Stimulated activated naive B cell treated with anti-CD40 and anti-IgM and Interleukin-4, amounts not matched to agents 10 μg/mL and 1 μg/mL and 100 μg/mL, for 72 hours (primary cell): ENCODE data around the gene ZNF444.
A peak's percentile ranks its signal among the peaks of the same experiment; 100 is the strongest.
"Not testable (repeated sequence)": the region's sequence is repeated elsewhere in the genome, so short reads cannot be mapped to it uniquely, and the experiment has no call there.

Experiments used
- ATAC-seq, 2 donors: fragments of 150-1000 bp; cut with Tn5 transposase; replicated peaks; 2 replicates each; pipeline ENCODE4 v1.10.0; 2021; ENCODE audit warnings: moderate library complexity in 1 of 2
- DNase-seq: peaks from one replicate; pipeline ENCODE4 v3.0.0; 2021
- H3K27ac Mint-ChIP-seq: one replicate; pipeline ENCODE4 v1.8.0; 2022; ENCODE audit warnings: mild to moderate bottlenecking, mixed read lengths
- H3K27me3 Mint-ChIP-seq, 2 donors: one replicate each; pipeline ENCODE4 v1.8.0; 2022; ENCODE audit warnings: mixed read lengths in 2 of 2
- H3K36me3 Mint-ChIP-seq, 2 donors: one replicate each; pipeline ENCODE4 v1.8.0; 2022; ENCODE audit warnings: mixed read lengths in 2 of 2, mild to moderate bottlenecking in 1 of 2
- H3K4me1 Mint-ChIP-seq, 2 donors: one replicate each; pipeline ENCODE4 v1.8.0; 2022; ENCODE audit warnings: mixed read lengths in 2 of 2, mild to moderate bottlenecking in 1 of 2
- H3K4me3 Mint-ChIP-seq, 2 donors: one replicate each; pipeline ENCODE4 v1.8.0; 2022; ENCODE audit warnings: mild to moderate bottlenecking in 2 of 2, mixed read lengths in 2 of 2, moderate library complexity in 1 of 2
- H3K9me3 Mint-ChIP-seq, 2 donors: one replicate each; pipeline ENCODE4 v1.8.0; 2022; ENCODE audit warnings: mixed read lengths in 2 of 2, mild to moderate bottlenecking in 1 of 2

ZNF444 gene

DNA sequence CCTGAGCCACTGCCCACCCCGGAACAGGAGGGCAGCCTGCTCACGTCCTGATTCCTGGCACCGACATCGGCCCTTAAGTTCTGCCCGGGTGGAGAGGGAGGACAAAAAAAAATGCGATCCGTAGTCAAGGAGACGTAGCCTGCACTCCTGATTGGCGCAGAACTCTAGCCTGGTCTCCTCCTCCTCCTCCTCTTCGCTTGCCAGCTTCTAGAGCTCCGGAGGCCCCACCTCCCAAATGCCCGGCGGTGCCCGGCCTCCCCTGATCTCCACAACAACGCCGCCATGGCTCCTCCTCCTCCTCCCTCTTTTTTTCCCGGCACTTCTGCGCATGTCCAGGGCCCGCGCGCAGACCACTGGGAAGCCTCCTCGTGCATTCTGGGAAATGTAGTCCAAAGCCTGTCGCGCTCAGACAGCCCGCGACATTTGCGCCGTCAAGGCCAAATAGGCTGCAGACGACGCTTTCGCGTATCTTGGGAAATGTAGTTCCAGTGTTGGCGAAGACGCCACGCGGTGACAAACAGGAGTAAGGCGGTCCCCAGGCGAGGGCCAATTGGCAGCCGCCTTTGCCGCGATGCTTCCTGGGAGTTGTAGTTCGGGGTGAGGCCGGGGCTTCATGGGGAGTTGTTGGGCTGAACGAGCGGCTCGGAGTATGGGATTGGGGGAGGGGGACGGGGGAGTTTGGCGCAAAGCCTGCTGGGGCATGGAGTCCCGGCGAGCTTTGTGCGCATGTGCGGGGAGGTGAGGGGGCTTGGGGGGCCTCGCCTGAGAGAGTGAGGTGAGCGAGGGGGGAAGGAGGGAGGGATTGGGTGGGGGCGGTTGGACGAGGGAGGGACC lies at the start of gene ZNF444:
Gene ZNF444 (plus strand): TSS at position 705 of the 834 bp plus-strand sequence. CDS start 5,625 bp downstream, outside the sequence.
- Mint-ChIP-seq H3K36me3 (peaks cover 1 to 7% of the 10 kb centered on the region in 2 donors), H3K9me3 (no peaks in the 10 kb centered on the region), H3K4me3 (peak within 1 kb of the TSS; percentile 88 to 89), H3K4me1 (peaks cover 26 to 38% of the 10 kb centered on the region in 2 donors), H3K27ac (peak within 1 kb of the TSS; percentile 95), H3K27me3 (no peaks in the 10 kb centered on the region)
- ATAC-seq (peak; percentile 91 to 95), DNase-seq (peak; percentile 99)

GRCh38 chr19:56091751-56092546 lies 49.1 kb upstream of the ZNF444 start:
- Mint-ChIP-seq H3K27me3 (no peaks in the 10 kb centered on the region), H3K9me3 (no peaks in the 10 kb centered on the region), H3K4me3 (no peak overlapping the region), H3K27ac (peak overlapping the region; percentile 47), H3K36me3 (peaks cover 44 to 62% of the 10 kb centered on the region in 2 donors), H3K4me1 (peaks cover 11 to 27% of the 10 kb centered on the region in 2 donors)
- no peak for DNase-seq
- ATAC-seq: no peak

- Mint-ChIP-seq H3K4me3 (no peak overlapping the region), H3K36me3 (peaks cover 42 to 58% of the 10 kb centered on the region in 2 donors), H3K27ac (peak overlapping the region; percentile 9), H3K4me1 (peaks cover 11 to 27% of the 10 kb centered on the region in 2 donors), H3K27me3 (no peaks in the 10 kb centered on the region), H3K9me3 (no peaks in the 10 kb centered on the region)
- DNase-seq (no peak), ATAC-seq (no peak)
Observed at GRCh38 chr19:56092685-56093631, 48.1 kb upstream of the ZNF444 start.

GRCh38 chr19:56094449-56094848 lies 46.6 kb upstream of the ZNF444 start:
- ATAC-seq (no peak), DNase-seq (no peak)
- peaks cover 47 to 57% of the 10 kb centered on the region in 2 donors for H3K36me3 Mint-ChIP-seq
- H3K9me3 Mint-ChIP-seq: no peaks in the 10 kb centered on the region
- no peak overlapping the region for H3K4me3 Mint-ChIP-seq
- no peaks in the 10 kb centered on the region for H3K27me3 Mint-ChIP-seq
- H3K27ac Mint-ChIP-seq: peak overlapping the region; percentile 9
- peaks cover 11 to 27% of the 10 kb centered on the region in 2 donors for H3K4me1 Mint-ChIP-seq

GRCh38 chr19:56096665-56097064 lies 44.4 kb upstream of the ZNF444 start:
- Mint-ChIP-seq H3K4me1 (peaks cover 15 to 18% of the 10 kb centered on the region in 2 donors), H3K27ac (no peak overlapping the region), H3K27me3 (no peaks in the 10 kb centered on the region), H3K9me3 (no peaks in the 10 kb centered on the region), H3K36me3 (peaks cover 54 to 63% of the 10 kb centered on the region in 2 donors), H3K4me3 (no peak overlapping the region)
- no peak for ATAC-seq
- no peak for DNase-seq

- no peak for DNase-seq
- Mint-ChIP-seq H3K9me3 (no peaks in the 10 kb centered on the region), H3K36me3 (peaks cover 52 to 66% of the 10 kb centered on the region in 2 donors), H3K4me3 (no peak overlapping the region), H3K27ac (no peak overlapping the region), H3K4me1 (peaks cover 15 to 16% of the 10 kb centered on the region in 2 donors), H3K27me3 (no peaks in the 10 kb centered on the region)
- no peak for ATAC-seq
Observed at GRCh38 chr19:56097306-56097705, 43.8 kb upstream of the ZNF444 start.

DNA sequence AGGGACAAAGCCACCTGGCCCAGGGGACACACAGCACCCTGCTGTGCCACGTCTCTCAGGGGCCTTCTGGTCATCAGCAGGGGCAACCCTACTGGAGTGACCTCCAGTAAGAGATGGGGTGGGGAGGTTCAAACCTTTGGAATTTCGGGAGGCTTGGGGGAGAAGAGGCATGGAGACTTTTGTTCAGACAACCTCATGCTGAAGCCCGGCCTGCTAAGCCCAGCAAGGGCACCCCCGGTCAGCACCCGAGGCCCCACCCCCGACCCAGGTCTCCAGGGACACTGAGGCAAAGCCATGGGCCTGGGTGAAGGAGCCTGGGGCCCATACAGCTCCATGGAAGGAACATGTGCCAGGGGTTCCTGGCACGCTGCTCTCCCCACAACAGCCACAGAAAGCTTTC lies 43.3 kb upstream of the ZNF444 start:
- Mint-ChIP-seq H3K9me3 (no peaks in the 10 kb centered on the region), H3K4me1 (peaks cover 15 to 16% of the 10 kb centered on the region in 2 donors), H3K4me3 (no peak overlapping the region), H3K27me3 (no peaks in the 10 kb centered on the region), H3K27ac (no peak overlapping the region), H3K36me3 (peaks cover 47 to 62% of the 10 kb centered on the region in 2 donors)
- no peak for DNase-seq
- no peak for ATAC-seq

GRCh38 chr19:56098237-56098636 lies 42.9 kb upstream of the ZNF444 start:
- not testable (repeated sequence) for ATAC-seq, H3K27ac Mint-ChIP-seq, H3K9me3 Mint-ChIP-seq, DNase-seq, H3K4me3 Mint-ChIP-seq, H3K27me3 Mint-ChIP-seq
- H3K36me3 Mint-ChIP-seq: peaks cover 43 to 57% of the 10 kb centered on the region in 2 donors
- H3K4me1 Mint-ChIP-seq: peaks cover 12 to 13% of the 10 kb centered on the region in 2 donors

DNA sequence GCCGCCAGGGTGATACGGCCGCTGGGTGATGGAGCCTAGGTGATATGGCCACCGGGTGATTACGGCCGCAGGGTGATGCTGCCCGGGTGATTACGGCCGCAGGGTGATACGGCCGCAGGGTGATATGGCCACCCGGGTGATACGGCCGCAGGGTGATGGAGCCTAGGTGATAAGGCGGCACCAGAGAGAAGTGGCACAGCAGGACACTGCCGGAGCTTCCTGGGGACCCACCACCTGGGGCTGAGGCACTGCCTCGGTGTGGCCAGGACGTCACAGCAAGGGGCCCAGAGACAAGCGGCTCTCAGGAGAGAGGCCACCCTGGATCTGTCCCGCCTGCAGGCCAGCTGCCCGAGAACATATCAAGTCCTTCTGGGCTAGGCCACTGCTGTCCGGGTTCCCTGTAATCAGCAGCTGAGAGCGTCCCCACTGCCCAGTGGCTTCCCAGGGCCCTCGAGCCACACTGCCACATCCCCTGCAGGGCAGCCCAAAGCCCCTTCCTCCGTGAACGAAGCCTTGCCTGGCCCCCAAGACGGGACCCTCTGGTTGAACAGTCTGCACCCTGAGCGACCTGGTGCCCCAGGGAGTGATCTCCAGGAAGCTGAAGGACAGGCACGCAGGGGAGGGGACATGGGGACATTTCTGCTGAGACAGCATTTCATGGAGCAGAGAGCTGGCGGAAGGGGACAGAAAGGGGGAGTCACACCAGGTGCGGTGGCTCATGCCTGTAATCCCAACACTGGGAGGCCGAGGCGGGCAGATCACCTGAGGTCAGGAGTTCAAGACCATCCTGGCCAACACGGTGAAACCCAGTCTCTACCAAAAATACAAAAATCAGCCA lies 42.1 kb upstream of the ZNF444 start:
- Mint-ChIP-seq H3K27ac (peak overlapping the region; percentile 28), H3K4me1 (peaks cover 11 to 15% of the 10 kb centered on the region in 2 donors), H3K27me3 (no peaks in the 10 kb centered on the region), H3K36me3 (peaks cover 35 to 50% of the 10 kb centered on the region in 2 donors), H3K9me3 (no peaks in the 10 kb centered on the region), H3K4me3 (no peak overlapping the region)
- DNase-seq: no peak
- ATAC-seq: no peak

GRCh38 chr19:56099638-56100539 lies 41.2 kb upstream of the ZNF444 start:
- Mint-ChIP-seq H3K9me3 (no peaks in the 10 kb centered on the region), H3K4me1 (peaks cover 16 to 21% of the 10 kb centered on the region in 2 donors), H3K4me3 (no peak overlapping the region), H3K27me3 (no peaks in the 10 kb centered on the region), H3K36me3 (peaks cover 35 to 46% of the 10 kb centered on the region in 2 donors), H3K27ac (no peak overlapping the region)
- no peak for DNase-seq
- ATAC-seq: no peak

DNA sequence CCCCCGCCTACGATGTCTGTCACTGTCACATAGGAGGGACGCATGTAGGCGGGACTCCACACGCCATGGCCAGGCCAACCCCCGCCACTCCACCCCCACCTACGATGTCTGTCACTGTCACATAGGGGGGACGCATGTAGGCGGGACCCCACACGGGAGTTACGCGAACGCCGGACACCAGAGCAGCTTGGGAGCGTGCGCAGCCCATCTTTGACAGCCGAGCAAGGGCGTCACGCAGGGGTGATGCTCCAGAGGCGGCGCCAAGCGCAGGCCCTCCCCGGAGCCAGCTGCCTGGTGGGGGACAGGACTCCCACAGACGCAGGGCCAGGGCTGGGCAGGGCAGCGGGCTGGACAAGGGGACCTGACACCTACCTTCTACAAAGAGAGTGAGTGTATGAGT lies 40.0 kb upstream of the ZNF444 start:
- Mint-ChIP-seq H3K27me3 (no peaks in the 10 kb centered on the region), H3K4me3 (no peak overlapping the region), H3K9me3 (no peaks in the 10 kb centered on the region), H3K27ac (peak overlapping the region; percentile 37), H3K36me3 (peaks cover 27 to 40% of the 10 kb centered on the region in 2 donors), H3K4me1 (peaks cover 24 to 28% of the 10 kb centered on the region in 2 donors)
- ATAC-seq: no peak
- DNase-seq: no peak

DNA sequence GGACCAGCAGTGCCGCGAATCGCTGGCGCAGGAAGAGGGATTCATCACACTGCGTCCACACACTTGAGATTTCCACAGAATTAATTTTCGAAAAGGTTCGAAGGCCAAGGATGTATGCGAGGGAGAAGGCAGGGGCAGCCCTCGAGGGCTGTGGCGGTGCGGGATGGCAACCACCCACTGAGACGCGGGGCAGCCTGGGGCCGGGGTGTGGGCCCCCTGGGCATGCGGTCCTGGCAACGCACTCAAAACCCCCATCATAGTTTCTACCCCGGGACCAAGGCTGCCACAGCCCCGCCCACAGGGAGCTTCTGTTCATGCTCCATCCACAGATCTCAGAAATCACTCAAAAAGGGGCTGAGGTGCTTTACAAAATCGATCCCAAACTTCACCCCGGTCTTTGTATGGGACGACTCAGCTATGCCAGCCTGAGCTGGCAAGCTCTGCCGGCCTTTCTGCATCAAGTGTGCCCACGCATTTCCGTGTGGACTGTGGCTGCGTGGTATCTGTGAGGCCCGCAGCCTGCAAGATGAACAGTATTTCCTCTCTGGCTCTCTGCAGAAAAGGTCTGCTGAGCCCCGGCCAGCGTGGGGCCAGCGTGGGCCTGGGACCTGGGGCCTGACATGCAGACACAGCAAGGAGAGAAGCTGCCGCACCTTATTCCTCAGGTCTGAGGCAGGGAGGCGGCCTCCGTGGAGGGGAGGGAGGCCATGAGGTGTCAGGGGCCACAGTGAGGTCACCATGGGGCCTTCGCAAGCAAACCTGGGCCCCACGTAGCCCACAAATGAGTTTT lies 39.1 kb upstream of the ZNF444 start:
- H3K4me3 Mint-ChIP-seq: no peak overlapping the region
- peak overlapping the region; percentile 59 for H3K27ac Mint-ChIP-seq
- H3K27me3 Mint-ChIP-seq: no peaks in the 10 kb centered on the region
- DNase-seq (no peak), ATAC-seq (no peak)
- H3K9me3 Mint-ChIP-seq: no peaks in the 10 kb centered on the region
- peaks cover 32 to 36% of the 10 kb centered on the region in 2 donors for H3K4me1 Mint-ChIP-seq
- peaks cover 36 to 49% of the 10 kb centered on the region in 2 donors for H3K36me3 Mint-ChIP-seq
